GM06990 (cell line): ENCODE data around the gene LHX2.

Experiments used
- DNase-seq: peaks from one replicate; pipeline ENCODE4 v3.0.0-alpha.2; 2011; ENCODE audit not compliant: insufficient read length; ENCODE audit errors: extremely low read depth
- H3K27me3 ChIP-seq: replicated peaks from 2 replicates; pipeline ENCODE4 v1.6.0; 2011; ENCODE audit warnings: low read length; ENCODE audit not compliant: control insufficient read depth, insufficient read depth
- H3K36me3 ChIP-seq: 2 replicates; pipeline ENCODE4 v1.5.1; 2011; ENCODE audit warnings: low read length; ENCODE audit not compliant: control insufficient read depth, insufficient read depth
- H3K4me3 ChIP-seq: replicated peaks from 2 replicates; pipeline ENCODE4 v1.5.1; 2011; ENCODE audit warnings: low read depth, mild to moderate bottlenecking, control low read depth, low read length
- CTCF ChIP-seq: IDR thresholded peaks from 2 replicates; pipeline ENCODE4 v1.5.1; 2011; ENCODE audit warnings: low read length, control low read depth, mild to moderate bottlenecking, inconsistent platforms; ENCODE audit not compliant: insufficient read depth, poor library complexity, severe bottlenecking

LHX2 gene

DNA sequence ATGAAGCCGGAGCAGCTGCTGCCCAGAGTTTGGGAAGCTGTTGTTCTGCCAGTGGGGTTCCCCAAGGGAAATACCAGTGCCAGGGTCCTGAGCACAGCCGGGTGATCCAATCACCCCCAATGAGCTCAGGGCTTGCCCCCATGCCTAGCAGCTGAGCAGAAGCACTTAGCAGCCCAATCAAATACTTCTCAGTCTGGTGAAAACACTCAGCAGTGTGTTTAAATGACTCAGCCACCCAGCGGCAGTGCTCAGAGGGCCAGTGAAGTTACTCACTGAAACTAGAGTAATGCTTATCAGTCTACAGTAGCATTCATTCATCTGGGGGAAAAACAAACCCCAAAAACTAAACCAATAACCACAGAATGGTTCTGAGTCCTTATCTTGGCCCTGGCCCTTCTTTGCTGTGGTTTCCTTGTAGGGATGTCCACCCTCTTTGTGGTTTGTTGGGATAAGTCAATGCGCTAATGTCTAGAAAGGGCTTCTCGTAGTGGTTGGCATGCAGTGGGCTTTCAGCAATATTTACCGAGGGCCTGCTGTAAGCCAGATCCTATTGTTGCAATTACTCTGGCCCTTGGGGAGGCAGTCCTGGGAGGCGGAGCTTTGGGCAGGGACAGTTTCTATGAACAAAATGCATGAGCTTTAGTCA is 43.1 kb downstream of the LHX2 start:
- H3K27me3 ChIP-seq, result no peaks in the 10 kb centered on the region; the same call in none of the 2 replicates
- H3K36me3 ChIP-seq, result no peaks in the 10 kb centered on the region
- TF ChIP-seq CTCF, result peak; percentile 14
- DNase-seq, result peak; percentile 76
- H3K4me3 ChIP-seq, result no peak overlapping the region

DNA sequence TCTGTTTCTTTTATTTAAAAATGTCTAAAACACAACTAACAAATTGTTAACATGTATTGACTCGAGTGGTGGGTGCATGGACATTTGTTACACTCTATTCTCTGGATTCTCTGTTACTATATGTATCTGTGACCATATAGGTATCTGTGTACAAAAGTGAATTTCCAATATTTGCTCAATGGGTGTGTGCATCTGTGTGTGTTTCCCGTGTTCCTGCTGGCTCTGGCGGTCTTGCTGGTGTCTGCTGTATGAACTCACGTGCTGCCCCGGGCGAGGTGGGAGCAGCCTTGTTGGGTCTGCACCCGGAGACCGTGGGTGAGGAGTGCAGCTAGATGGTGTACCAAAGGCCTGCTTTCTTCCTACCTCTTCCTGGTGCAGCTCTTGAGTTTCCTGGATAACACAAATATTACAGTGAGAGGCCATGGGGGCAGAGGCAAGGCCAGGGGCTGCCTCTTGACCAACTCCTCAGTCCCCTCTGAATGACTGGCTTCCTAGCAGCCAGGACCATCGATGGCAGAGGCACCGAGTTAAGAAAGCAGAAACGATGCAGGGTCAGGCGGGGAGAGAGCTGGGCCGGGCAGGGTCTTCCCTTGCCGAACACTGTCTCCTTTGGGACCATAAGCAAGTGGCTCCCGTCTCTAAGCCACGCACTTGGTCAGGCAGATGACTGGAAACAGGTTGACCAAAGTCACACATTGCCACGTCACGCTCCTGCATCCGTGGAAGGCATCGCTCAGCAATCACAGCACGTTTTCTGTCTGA is 49.5 kb downstream of the LHX2 start:
- no peak for DNase-seq
- no peaks in the 10 kb centered on the region; the same call in none of the 2 replicates for H3K27me3 ChIP-seq
- no peak for TF ChIP-seq CTCF
- H3K36me3 ChIP-seq, result no peaks in the 10 kb centered on the region
- no peak overlapping the region for H3K4me3 ChIP-seq

DNA sequence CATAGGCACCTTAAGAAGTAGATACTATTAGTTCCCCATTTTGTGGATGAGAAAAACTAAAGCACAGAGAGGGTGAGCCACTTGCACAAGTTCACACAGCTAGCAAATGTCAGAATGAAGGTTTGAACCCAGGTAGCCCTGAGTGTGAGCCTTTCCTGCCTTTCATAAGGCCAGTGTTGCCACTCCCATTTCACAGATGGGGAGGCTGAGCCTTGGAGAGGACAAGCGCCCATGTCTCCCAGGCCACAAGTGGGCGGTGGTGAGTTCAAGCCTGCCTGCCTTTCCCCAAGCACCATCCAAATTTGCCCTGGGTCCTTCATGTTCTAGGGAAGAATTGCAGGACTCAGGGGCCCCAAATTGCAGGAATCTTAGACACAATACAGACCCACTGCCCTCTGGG is 50.6 kb downstream of the LHX2 start:
- H3K27me3 ChIP-seq, result no peaks in the 10 kb centered on the region; the same call in none of the 2 replicates
- peak; percentile 79 for TF ChIP-seq CTCF

GRCh38 chr9:124066783-124067577 is 55.4 kb downstream of the LHX2 start:
- DNase-seq, result no peak
- no peak overlapping the region for H3K4me3 ChIP-seq
- TF ChIP-seq CTCF, result no peak
- H3K27me3 ChIP-seq, result no peaks in the 10 kb centered on the region; the same call in 1 of the 2 replicates
- H3K36me3 ChIP-seq, result no peaks in the 10 kb centered on the region

More for the DNA sequence above, 50.6 kb downstream of the LHX2 start:
- DNase-seq, result no peak
- H3K4me3 ChIP-seq, result no peak overlapping the region
- H3K36me3 ChIP-seq, result no peaks in the 10 kb centered on the region

DNA sequence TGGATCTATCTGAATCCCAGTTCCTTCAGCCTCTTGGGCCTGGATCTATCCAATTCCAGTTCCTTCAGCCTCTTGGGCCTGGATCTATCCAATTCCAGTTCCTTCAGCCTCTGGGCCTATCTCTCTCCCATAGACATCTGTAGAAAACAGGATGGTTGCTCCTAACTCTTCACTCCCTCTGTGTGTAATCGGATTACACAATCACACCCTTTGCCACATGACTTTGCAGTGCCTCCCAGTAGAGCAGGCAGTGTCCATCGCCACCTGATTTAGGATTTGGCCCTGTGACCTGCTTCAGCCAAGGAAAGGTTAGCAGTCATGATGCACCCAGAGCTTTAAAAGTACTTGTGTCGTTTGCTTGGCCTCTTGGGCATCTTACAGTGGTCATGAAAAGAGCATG is 56.7 kb downstream of the LHX2 start:
- TF ChIP-seq CTCF, result no peak
- Histone ChIP-seq H3K27me3 (peaks cover 1% of the 10 kb centered on the region; the same call in 1 of the 2 replicates), H3K36me3 (no peaks in the 10 kb centered on the region), H3K4me3 (no peak overlapping the region)
- no peak for DNase-seq
